SK-N-MC (cell line): ENCODE results near the gene CAST.

Experiments used
- EZH2 ChIP-seq: fragments of 200-600 bp; sonication (generic); IDR thresholded peaks from one replicate; pipeline ENCODE4 v1.6.1; 2017; ENCODE audit warnings: antibody characterized with exemption
- POLR2AphosphoS5 ChIP-seq: IDR thresholded peaks from 2 replicates; pipeline ENCODE4 v1.6.1; 2012; ENCODE audit warnings: mild to moderate bottlenecking, low read depth, low read length, borderline replicate concordance

- TF ChIP-seq POLR2AphosphoS5 (no peak), EZH2 (no peak)
Observed at GRCh38 chr5:96636046-96636445, 26.1 kb upstream of the CAST start.
